GM18517 (cell line): ENCODE data around the gene NUBP2.

ENCODE experiments used
- ATAC-seq: cut with Tn5 transposase; IDR thresholded peaks from one replicate; pipeline ENCODE4 v1.9.1; 2021; ENCODE audit warnings: mild to moderate bottlenecking, moderate library complexity; ENCODE audit not compliant: unreplicated experiment

NUBP2 gene

DNA sequence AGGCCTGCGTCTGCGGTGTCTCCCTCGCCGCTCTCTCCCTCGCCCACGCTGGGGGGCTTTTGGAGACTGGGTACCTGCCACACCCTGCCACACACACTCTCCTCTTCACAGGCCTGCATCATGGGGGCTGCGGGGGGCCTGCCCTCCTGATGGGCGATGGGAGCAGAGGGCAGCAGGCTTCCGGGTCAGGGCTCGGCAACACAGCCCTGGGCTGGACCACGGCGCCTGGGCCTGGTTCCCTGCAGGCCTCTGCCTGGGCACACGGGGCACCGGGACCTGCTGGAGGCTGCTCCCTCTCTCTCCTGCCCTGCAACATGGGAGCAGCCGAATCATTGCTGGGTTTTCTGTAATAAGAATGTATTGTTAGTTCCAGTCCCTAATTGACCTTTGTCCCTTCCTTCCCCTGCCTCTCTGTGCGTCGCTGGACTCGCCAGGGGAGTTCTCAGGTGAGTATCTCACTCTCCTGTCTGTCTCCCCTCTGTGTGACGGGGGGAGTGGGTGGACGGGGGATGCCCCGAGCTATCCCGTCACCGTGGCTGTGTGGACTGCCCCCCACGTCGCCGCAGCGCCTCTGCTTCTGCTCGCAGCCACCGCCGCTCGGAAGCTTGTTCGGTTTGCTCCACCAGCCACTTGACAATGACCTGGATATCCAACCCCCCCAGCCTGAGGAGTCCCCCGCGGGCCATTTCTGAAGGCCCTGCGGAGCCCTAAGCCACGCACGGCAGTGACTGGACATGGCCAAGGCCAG is 24.9 kb upstream of the NUBP2 start:
- no peak for ATAC-seq

DNA sequence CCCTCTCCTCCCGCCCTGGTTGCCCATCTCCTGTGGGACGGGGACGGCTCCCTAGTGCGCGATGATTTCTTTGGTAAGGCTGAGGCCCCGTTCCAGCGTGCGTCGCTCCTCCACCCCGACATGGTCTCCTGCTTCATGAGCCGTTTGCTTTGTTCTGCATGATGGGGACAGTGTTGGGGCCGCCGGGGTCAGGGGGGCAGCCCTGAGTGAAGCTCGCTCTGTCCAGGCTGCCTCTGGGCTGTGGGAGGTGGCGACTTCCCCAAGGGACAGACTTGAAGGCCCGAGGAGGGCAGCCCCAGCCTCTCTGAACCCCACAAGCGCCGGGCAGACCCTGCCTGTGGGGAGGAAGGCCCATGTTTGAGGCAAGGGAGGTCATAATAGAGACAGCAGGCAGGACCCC is 23.8 kb upstream of the NUBP2 start:
- no peak for ATAC-seq

DNA sequence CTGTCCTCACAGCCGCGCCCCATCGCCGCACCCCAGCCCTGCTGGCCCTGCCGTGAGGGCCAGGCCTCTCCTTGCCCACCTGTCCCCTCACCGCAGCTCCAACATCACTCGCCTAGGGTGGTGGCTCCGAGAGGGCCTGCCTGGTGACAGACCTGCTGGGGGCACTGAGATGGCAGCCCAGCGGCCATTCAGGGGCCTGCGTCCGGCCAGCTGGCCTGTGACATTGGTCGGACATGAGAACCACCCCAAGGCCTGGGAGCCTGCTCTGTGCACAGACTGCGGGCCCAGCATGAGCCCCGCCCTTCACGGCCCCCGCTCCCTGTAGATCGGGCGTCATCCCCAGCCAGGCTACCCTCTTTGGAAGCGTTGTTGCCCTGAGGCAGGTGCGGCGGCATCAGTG is 23.2 kb upstream of the NUBP2 start:
- ATAC-seq: no peak

- no peak for ATAC-seq
Observed at GRCh38 chr16:1760911-1761310, 21.8 kb upstream of the NUBP2 start.

DNA sequence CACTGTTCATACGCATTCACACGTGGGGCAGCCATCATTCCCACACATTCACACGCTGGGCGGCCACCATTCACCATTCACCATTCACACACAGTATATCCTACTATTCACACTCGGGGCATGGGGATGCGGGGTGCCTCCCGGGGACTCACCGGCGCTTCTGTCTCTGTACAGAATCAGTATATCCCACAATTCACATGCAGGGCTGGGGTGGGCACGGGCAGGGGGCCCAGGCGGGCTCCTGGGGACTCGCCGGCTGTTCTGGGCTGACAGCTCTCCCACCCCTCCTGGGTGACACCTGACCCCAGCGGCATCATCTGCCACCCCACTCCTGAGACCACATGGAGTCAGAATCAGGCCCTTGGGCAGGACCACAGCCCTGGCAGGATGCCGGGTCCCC is 21.0 kb upstream of the NUBP2 start:
- no peak for ATAC-seq

DNA sequence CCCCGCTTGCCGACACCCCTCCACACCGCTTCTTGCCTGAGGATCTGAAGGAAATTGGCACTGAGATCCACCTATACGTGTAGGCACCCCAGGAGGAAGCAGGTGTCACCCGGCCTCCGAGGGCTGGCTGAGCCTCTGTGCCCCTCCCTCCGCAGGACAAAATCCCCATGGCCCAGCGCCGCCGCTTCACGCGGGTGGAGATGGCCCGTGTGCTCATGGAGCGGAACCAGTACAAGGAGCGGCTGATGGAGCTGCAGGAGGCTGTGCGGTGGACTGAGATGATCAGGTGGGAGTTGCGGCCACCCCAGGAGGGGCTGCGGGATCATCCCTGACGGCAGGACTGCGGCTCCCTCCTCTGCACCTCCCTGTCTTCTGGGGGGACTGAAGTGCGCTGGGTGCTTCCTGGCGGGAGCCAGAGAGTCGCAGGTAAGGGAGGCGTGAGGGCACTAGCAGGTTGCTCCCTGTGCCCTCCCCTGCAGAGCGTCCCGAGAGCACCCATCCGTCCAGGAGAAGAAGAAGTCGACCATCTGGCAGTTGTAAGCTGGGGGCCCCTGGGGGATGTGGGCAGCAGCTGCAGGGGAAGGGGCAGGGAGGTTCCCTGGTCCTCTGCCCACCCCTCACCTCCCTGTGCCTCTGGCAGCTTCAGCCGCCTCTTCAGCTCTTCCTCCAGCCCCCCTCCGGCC is 20.4 kb upstream of the NUBP2 start:
- no peak for ATAC-seq

DNA sequence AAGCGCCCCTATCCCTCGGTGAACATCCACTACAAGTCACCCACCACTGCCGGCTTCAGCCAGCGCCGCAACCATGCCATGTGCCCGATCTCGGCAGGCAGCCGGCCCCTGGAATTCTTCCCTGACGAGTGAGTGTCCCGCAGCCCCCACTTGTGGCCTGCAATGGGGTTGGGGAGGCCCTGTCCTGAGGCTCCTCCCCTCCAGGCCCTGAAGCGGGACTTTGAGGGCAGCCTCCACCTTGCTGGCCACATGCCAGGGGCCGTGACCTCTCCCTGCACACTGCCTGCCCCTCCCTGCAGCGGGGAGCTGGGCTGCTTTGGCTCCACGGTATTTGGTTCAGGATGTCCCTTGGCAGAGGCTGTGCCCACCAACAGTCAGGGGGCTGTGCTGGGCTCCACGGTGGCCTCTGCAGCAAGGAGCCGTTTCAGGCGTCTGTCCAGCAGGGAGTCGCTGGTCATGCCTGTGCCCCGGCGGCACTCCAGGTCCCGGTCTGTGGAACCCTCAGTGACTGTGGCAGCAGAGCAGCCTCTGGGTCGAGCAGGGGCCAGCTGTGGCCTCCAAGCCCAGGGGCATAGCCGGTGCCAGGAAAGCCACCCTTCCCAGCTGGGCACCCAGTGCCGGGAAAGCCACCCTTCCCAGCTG is 19.8 kb upstream of the NUBP2 start:
- ATAC-seq: no peak

- no peak for ATAC-seq
Observed at GRCh38 chr16:1763521-1764511, 18.9 kb upstream of the NUBP2 start.

- ATAC-seq: no peak
Observed at GRCh38 chr16:1764971-1765370, 17.8 kb upstream of the NUBP2 start.

DNA sequence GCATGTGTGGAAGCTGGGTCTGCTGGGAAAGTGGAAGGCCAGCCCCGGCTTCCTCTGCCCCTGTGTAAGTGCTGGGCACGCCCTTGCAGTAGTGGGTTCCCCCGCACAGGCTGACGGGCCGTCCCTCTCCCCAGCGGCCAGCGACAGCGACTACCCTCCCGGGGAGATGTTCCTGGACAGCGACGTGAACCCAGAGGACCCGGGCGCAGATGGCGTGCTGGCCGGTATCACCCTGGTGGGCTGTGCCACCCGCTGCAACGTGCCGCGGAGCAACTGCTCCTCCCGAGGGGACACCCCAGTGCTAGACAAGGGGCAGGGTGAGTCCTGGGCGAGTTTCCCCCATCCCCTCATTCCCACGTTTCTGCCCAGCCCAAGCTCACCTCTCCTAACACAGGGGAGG is 16.9 kb upstream of the NUBP2 start:
- no peak for ATAC-seq

GRCh38 chr16:1766231-1766630 is 16.5 kb upstream of the NUBP2 start:
- ATAC-seq: no peak

GRCh38 chr16:1766701-1767100 is 16.1 kb upstream of the NUBP2 start:
- no peak for ATAC-seq

DNA sequence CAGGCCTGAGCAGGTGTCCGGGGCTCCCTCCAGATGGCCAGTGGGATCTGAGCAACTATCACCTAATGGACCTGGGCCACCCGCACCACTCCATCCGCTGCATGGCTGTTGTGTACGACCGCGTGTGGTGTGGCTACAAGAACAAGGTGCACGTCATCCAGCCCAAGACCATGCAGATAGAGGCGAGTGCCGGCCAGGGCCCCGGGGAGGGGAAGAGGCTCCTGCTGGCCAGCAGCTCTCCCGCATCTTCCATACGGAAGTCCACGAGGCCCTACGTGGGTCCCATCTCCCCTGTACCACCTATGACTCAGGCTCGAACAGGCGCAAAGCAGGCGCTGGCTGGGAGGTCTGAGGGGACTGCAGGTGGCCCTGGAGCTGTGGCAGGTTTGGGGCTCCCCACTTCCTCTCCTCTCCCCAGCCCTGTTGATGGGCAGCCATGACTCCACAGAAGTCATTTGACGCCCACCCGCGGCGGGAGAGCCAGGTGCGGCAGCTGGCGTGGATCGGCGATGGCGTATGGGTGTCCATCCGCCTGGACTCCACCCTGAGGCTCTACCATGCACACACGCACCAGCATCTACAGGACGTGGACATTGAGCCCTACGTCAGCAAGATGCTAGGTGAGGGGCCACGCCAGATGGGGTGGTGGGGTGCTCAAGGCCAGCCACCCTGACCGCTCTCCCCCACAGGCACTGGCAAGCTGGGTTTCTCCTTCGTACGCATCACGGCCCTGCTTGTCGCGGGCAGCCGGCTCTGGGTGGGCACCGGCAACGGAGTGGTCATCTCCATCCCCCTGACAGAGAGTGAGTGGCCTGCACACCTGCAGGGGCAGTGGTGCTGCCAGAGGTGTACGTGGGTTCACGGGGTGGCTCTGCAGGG is 15.4 kb upstream of the NUBP2 start:
- ATAC-seq: no peak

DNA sequence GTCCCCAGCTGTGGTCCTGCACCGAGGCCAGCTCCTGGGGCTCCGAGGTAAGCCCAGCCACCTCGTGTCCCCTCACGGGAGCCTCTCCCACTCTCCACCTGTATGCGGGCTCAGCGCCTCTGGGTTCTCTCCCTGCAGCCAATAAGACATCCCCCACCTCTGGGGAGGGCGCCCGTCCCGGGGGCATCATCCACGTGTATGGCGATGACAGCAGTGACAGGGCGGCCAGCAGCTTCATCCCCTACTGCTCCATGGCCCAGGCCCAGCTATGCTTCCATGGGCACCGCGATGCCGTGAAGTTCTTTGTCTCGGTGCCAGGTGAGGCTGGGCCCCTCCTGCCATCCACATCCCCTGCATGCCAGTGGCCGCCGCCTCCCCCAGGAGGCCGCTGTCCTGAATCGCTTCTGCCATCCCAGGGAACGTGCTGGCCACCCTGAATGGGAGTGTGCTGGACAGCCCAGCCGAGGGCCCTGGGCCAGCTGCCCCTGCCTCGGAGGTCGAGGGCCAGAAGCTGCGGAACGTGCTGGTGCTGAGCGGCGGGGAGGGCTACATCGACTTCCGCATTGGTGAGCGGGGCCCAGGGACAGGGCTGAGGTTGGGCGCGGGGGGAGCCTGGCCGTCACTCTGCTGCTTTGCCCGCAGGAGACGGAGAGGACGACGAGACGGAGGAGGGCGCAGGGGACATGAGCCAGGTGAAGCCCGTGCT is 14.5 kb upstream of the NUBP2 start:
- no peak for ATAC-seq

DNA sequence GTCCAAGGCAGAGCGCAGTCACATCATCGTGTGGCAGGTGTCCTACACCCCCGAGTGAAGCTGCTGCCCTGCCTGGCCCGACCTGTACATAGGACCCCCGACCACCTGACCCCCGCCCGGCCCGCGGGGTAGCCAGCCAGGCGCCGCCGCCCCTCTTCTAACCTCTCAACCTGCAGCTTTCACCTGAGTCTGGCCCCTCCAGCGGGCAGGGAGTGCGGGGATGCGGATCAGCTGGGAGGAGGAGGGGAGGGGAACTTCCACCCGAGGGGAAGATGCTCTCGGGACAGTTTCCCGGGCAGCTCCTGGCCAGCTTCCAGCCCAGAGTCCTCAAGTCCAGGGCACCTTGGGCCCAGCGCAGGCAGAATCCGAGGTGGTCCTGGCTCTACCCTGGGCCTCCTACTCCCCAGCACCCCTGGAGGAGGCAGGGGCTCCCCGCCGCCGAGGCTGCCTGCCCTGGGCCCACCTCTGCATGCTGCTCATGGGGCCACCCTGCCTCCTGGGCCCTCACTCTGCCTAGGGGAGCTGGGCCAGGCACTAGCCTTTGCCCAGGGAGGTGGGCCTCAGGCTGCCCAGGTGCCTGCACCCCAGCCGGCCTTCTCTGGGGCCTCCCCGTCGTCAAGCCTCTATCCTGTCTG is 13.9 kb upstream of the NUBP2 start:
- ATAC-seq: no peak

GRCh38 chr16:1769402-1770300 is 13.1 kb upstream of the NUBP2 start:
- no peak for ATAC-seq

- ATAC-seq: no peak
Observed at GRCh38 chr16:1770328-1771187, 12.2 kb upstream of the NUBP2 start.
